Ectodermal cell (in vitro differentiated cells): ENCODE results near the gene ERBB3.
"Not testable (repeated sequence)": the region's sequence is repeated elsewhere in the genome, so short reads cannot be mapped to it uniquely, and the experiment has no call there.

Experiments used
- H3K27ac ChIP-seq: 2 replicates; pipeline ENCODE4 v1.7.0; 2013; ENCODE audit warnings: mild to moderate bottlenecking, low read depth, low read length; ENCODE audit not compliant: insufficient read depth, poor library complexity, severe bottlenecking
- H3K27me3 ChIP-seq: 2 replicates; pipeline ENCODE4 v1.7.0; 2013; ENCODE audit warnings: mild to moderate bottlenecking, low read length; ENCODE audit not compliant: insufficient read depth, control insufficient read depth, poor library complexity, severe bottlenecking
- H3K36me3 ChIP-seq: one replicate; pipeline ENCODE4 v1.7.0; 2013; ENCODE audit warnings: low read length; ENCODE audit not compliant: control insufficient read depth, insufficient read depth
- H3K4me1 ChIP-seq: one replicate; pipeline ENCODE4 v1.7.0; 2013; ENCODE audit warnings: low read length; ENCODE audit not compliant: control insufficient read depth, insufficient read depth
- H3K4me3 ChIP-seq: 2 replicates; pipeline ENCODE4 v1.7.0; 2013; ENCODE audit warnings: low read depth, low read length, control low read depth; ENCODE audit not compliant: insufficient read depth
- H3K9me3 ChIP-seq: 2 replicates; pipeline ENCODE4 v1.7.0; 2013; ENCODE audit warnings: mild to moderate bottlenecking, low read length, moderate library complexity; ENCODE audit not compliant: control insufficient read depth
- WGBS, 2 experiments: methylation state at CpG; one replicate each; pipeline ENCODE4 v1.1.7; 2013; ENCODE audit warnings: missing lambda C conversion rate in 2 of 2; 5-methylcytosine and 5-hydroxymethylcytosine counted together

ERBB3 gene

DNA sequence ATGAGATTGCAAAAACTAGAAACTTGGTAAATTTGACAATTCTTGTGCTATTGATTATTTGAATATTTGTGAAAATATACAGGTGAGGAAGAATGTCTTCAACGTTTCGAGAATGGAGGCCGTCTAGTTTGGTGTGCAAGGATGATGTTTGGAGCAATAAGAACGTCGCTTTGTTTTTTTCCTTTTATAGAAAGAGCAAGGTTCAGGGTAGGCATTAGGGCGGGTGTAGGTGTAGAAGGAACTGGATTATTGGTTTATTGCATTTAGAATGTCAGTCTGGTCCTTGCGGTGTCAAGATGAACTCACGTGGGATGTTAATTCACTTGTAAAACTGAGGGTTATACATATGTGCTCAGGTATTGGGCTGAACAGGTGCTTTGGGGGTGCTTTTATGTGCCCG, 37.1 kb upstream of the ERBB3 start:
- Histone ChIP-seq H3K27ac (peak overlapping the region; percentile 21), H3K4me3 (peak overlapping the region; percentile 97), H3K36me3 (peaks cover 15% of the 10 kb centered on the region), H3K9me3 (no peaks in the 10 kb centered on the region), H3K27me3 (no peaks in the 10 kb centered on the region), H3K4me1 (peaks cover 10% of the 10 kb centered on the region)
- WGBS, 2 experiments, result 55 to 58% methylated on average over 9 of the region's 9 CpGs

DNA sequence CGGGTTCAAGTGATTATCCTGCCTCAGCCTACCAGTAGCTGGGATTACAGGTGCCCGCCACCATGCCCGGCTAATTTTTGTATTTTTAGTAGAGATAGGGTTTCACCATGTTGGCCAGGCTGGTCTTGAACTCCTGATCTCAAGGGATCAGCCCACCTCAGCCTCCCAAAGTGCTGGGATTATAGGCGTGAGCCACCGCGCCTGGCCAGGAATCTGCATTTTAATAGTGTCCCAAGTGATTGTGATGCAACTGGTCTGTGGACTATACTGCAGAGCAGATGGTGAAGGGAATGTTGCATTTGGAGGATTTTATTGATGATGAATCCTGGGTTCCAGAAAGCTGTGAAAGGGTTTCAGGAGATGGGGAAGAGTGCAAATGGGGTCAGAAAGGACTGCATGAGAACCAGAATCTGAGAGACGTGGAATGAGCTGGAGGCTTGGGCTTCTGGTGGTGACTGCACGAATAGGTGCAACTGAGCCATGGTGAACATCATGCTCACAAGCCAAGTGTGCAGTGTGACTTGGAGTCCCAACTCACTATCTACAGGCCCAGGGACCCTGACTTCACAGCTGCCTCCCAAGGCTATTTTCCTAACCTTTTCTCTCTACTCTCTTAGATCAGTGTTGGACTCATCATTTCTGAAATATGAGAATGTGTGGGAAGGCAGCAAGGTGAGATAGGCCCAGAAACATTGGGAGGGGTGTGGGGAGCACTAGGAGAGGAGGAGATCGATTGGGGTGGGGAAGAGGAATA, 33.8 kb upstream of the ERBB3 start:
- WGBS, 2 experiments, result 88 to 90% methylated on average over 9 of the region's 9 CpGs
- Histone ChIP-seq H3K27ac (no peak overlapping the region), H3K36me3 (peaks cover 15% of the 10 kb centered on the region), H3K27me3 (no peaks in the 10 kb centered on the region), H3K9me3 (no peaks in the 10 kb centered on the region), H3K4me1 (peaks cover 3% of the 10 kb centered on the region), H3K4me3 (no peak overlapping the region)

DNA sequence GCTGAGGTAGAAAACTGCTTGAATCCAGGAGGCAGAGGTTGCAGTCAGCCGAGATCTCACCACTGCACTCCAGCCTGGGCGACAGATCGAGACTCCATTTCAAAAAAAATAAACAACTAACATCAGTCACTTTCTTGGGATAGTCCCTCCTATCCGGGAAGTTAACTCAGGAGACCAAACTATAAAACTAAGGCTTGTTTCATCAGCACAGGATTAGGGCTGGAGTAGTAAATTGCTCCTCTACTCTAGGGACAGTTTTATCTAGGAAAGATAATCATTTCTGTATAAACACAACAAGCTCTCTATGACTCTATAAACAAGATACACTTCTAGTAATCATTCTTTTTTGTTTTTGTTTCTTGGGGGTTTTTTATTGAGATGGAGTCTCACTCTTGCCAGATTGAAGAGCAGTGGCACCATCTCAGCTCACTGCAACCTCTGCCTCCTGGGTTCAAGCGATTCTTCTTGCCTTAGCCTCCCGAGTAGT, 26.5 kb upstream of the ERBB3 start:
- Histone ChIP-seq H3K4me3 (no peak overlapping the region), H3K27ac (no peak overlapping the region), H3K9me3 (no peaks in the 10 kb centered on the region), H3K4me1 (no peaks in the 10 kb centered on the region), H3K36me3 (no peaks in the 10 kb centered on the region), H3K27me3 (no peaks in the 10 kb centered on the region)
- 93 to 97% methylated on average over 6 of the region's 6 CpGs for WGBS, 2 experiments

DNA sequence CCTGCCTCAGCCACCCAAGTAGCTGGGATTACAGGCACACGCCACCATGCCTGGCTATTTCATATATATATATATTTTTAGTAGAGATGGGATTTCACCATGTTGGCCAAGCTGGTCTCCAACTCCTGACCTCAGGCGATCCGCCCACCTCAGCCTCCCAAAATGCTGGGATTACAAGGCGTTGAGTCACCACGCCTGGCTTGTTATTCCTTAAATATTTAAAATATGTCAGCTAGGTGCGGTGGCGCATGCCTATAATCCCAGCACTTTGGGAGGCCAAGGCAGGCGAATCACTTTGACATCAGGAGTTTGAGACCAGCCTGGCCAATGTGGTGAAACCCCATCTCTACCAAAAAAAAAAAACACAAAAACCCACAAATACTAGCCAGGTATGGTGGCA, 20.0 kb upstream of the ERBB3 start:
- WGBS, 2 experiments, result 80 to 85% methylated on average over 7 of the region's 8 CpGs
- H3K4me1 ChIP-seq, result not testable (repeated sequence)

DNA sequence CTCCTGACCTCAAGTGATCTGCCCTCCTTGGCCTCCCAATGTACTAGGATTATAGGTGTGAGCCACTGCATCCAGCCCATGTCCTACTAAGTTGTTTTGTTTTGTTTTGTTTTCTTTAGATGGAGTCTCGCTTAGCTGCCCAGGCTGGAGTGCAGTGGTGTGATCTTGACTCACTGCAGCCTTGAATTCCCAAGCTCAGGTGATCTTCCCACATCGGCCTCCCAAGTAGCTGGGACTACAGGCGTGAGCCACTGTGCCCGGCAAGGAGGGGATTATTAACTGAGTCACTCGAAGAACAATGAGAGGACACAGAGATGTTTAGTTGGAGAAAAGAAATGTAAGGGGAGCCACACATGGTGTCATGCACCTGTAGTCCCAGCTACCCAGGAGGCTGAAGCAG, 18.0 kb upstream of the ERBB3 start:
- 70 to 76% methylated on average over 5 of the region's 5 CpGs for WGBS, 2 experiments
- Histone ChIP-seq H3K27me3 (no peaks in the 10 kb centered on the region), H3K4me1 (no peaks in the 10 kb centered on the region), H3K27ac (no peak overlapping the region), H3K36me3 (no peaks in the 10 kb centered on the region), H3K4me3 (no peak overlapping the region), H3K9me3 (no peaks in the 10 kb centered on the region)

More for the DNA sequence above, 20.0 kb upstream of the ERBB3 start:
- H3K4me3 ChIP-seq, H3K27me3 ChIP-seq, H3K36me3 ChIP-seq, H3K27ac ChIP-seq, H3K9me3 ChIP-seq: not testable (repeated sequence)

DNA sequence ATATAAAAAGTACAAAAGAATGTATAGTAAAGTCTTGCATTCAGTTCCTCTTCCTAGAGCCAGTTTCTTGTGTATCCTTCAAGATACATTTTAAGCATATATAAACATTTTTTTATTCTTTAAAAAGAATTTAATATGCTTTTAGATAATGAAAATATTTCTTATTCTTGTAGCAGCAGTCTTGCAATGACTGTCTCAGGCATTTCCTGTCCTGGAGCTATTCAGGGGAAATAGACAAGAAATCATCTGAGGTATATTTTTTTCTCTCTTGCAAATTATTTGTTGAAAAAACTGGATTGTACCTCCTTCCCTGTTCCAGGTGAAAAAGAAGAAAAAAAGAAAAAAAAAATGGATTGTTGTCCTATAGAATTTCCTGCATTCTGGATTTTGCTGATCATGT, 17.0 kb upstream of the ERBB3 start:
- Histone ChIP-seq H3K4me3 (no peak overlapping the region), H3K36me3 (no peaks in the 10 kb centered on the region), H3K27ac (no peak overlapping the region), H3K9me3 (no peaks in the 10 kb centered on the region), H3K27me3 (no peaks in the 10 kb centered on the region), H3K4me1 (no peaks in the 10 kb centered on the region)

DNA sequence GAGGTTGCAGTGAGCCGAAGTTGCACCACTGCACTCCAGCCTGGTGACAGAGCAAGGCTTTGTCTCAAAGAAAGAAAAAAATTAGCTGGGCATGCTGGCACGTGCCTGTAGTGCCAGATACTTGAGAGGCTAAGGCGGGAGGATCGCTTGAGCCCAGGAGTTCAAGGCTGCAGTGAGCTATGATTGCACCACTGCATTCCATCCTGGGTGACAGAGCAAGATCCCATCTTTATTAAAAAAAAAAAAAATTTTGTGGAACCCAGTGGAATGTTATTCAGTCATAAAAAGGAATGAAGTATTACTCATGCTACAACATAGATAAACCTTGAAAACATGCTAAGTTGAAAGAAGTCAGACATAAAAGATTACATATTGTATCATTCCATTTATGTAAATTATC, 8.3 kb upstream of the ERBB3 start:
- H3K9me3 ChIP-seq, result no peaks in the 10 kb centered on the region
- H3K4me3 ChIP-seq, result no peak overlapping the region
- no peaks in the 10 kb centered on the region for H3K4me1 ChIP-seq
- H3K36me3 ChIP-seq, result no peaks in the 10 kb centered on the region
- no peak overlapping the region for H3K27ac ChIP-seq
- 88 to 92% methylated on average over 4 of the region's 4 CpGs for WGBS, 2 experiments
- no peaks in the 10 kb centered on the region for H3K27me3 ChIP-seq

DNA sequence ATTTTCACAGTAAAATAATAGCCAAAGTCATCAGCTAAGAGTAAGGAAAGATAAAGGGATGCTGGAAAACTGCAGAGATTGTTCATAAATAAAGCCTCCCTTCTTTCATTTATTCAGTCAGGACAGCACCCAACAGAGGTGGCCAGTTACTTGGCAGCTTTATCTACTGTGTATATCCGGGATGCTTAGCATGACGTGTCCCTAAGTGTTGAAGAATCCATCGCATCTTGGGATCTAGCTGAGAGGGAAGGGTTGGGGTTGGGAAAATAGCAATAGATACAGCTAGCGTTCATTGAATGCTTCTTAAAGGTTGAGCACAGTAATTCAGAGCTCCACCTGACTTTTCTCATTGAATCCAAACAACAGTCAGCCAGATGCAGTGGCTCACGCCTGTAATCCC, 5.6 kb upstream of the ERBB3 start:
- peaks cover 4% of the 10 kb centered on the region for H3K27me3 ChIP-seq
- no peak overlapping the region for H3K4me3 ChIP-seq
- no peaks in the 10 kb centered on the region for H3K4me1 ChIP-seq
- no peaks in the 10 kb centered on the region for H3K9me3 ChIP-seq
- no peaks in the 10 kb centered on the region for H3K36me3 ChIP-seq
- WGBS, 2 experiments, result 91 to 95% methylated on average over 5 of the region's 5 CpGs
- H3K27ac ChIP-seq, result no peak overlapping the region

DNA sequence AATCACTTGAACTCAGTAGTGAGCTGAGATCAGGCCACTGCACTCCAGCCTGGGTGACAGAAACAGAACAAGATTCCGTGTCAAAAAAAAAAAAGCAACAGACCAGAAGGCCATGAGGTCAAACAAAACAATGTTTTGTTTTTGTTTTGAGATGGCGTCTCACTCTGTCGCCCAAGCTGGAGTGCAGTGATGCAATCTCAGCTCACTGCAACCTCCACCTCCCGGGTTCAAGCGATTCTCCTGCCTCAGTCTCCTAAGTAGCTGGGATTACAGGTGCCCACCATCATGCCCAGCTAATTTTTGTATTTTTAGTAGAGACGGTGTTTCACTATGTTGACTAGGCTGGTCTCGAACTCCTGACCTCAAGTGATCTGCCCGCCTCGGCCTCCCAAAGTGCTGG, 2.0 kb upstream of the ERBB3 start:
- H3K27me3 ChIP-seq, result peaks cover 25% of the 10 kb centered on the region
- not testable (repeated sequence) for H3K4me3 ChIP-seq, H3K27ac ChIP-seq, H3K4me1 ChIP-seq, H3K9me3 ChIP-seq, H3K36me3 ChIP-seq
- WGBS, 2 experiments, result 91 to 93% methylated on average over 9 of the region's 9 CpGs

DNA sequence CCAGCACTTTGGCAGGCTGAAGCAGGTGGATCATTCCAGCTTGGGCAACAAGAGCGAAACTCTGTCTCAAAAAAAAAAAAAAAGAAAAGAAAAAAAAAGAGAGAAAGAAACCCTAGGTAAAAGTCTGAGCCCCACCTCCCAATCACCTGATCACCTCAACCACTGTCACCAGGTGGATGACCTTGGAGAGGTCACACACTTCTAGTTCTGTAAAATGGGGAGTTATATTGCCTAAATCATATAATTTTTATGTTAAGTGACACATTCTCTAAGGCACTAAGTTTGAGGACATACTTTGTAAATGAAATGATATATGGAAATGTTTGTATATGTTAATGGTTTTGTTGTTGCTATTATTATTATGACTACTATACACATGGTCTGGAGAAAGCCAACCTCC, 1.5 kb upstream of the ERBB3 start:
- Histone ChIP-seq H3K36me3 (no peaks in the 10 kb centered on the region), H3K27me3 (peaks cover 25% of the 10 kb centered on the region), H3K9me3 (no peaks in the 10 kb centered on the region), H3K4me3 (no peak overlapping the region), H3K27ac (no peak overlapping the region), H3K4me1 (peaks cover 5% of the 10 kb centered on the region)
- WGBS, 2 experiments, result 100% methylated on average over 1 of the region's 1 CpG
